Sciatic nerve (tissue), 2 donors: ENCODE data around the gene FCHO1. TPM values are rescaled to one million over a fixed set of nuclear protein-coding genes. Genes with fewer than 3 reads are reported as not detected.

Experiments
- ATAC-seq: fragments of 200-7000 bp; cut with Tn5 transposase; one replicate; pipeline ENCODE4 v1.9.1; 2020; ENCODE audit warnings: mild to moderate bottlenecking, moderate library complexity
- DNase-seq: peaks from one replicate; pipeline ENCODE4 v3.0.0-alpha.2; 2020; ENCODE audit warnings: low spot score
- intact Hi-C: fragments of 100-400 bp; cut with DNase I; formaldehyde crosslinking; loops from one replicate; pipeline ENCODE4 v1.14.2; 2022
- total RNA-seq: library from RNA; stranded (reverse); fragmentation: NEBNext Ultra II Directional; extraction: Animal tissue kit (Norgen Biotek cat#: 25700); gene quantifications from one replicate; pipeline ENCODE4 v1.2.1, GENCODE V29; 2021
- donor health status: DM: no; HTN: no; CAD: no.
- donor health status: DM: no; HTN: no; CAD: no.

FCHO1 gene
- 6.1 TPM for total RNA-seq

GRCh38 chr19:17751103-17751911 is at the start of gene FCHO1:
Gene FCHO1 (plus strand): TSS chr19:17751477. CDS start chr19:17755165, 3,688 bp downstream.
- DNase-seq, result no peak
- intact Hi-C loops, result no loop called here
- ATAC-seq, result peak; percentile 24

- DNase-seq (peak; percentile 78), ATAC-seq (peak; percentile 66)
- intact Hi-C loops, result loop anchor here (10.0 kb wide), 1 partner anchor 91 kb away; the partner anchor contains the start of gene B3GNT3
Observed at GRCh38 chr19:17703824-17704463, 47.3 kb upstream of the FCHO1 start.

- intact Hi-C loops, result loop anchor here (10.0 kb wide), 1 partner anchor 88 kb away; the partner anchor contains the start of gene B3GNT3
- DNase-seq, result no peak
- ATAC-seq, result no peak
Observed at GRCh38 chr19:17706750-17707181, 44.5 kb upstream of the FCHO1 start.

DNA sequence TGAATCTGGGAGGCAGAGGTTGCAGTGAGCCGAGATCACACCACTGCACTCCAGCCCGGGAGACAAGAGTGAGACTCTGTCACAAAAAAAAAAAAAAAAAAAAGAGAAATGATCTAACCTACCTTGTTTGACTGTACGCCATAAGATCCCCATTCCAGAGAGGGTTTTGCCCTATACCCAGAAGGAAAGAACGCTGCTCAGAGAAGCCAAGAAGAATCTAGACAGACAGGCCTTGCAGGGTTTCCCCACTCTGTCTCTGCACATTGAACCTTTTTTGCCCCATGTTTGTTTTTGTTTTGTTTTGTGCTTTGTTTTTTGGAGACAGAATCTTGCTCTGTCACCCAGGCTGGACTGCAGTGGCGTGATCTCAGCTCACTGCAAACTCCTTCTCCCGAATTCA is 39.4 kb upstream of the FCHO1 start:
- ATAC-seq, result no peak
- intact Hi-C loops, result no loop called here
- no peak for DNase-seq

GRCh38 chr19:17716309-17716929 is 34.9 kb upstream of the FCHO1 start:
- no peak for DNase-seq
- intact Hi-C loops, result no loop called here
- no peak for ATAC-seq

DNA sequence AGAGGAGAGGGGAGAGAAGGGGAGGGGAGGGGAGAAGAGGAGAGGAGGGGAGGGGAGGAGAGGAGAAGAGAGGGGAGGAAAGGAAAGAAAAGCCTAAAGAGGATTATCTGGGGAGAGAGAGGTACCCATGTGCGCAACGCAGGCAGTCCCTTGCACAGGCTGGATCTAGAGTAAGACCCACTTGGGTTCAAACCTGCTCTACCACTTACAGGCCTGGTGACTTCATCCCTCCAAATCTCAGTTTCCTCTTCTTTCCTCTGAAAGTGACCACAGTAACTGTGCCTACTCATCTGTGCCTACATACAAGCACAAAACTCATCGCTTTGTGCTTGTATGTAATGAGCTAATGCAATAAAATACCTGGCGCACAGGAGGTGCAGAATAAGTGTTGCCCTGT is 32.7 kb upstream of the FCHO1 start:
- intact Hi-C loops, result no loop called here
- DNase-seq, result no peak
- ATAC-seq, result no peak

- intact Hi-C loops, result no loop called here
- ATAC-seq (peak; percentile 61), DNase-seq (peak; percentile 75)
Observed at GRCh38 chr19:17718947-17719711, 32.1 kb upstream of the FCHO1 start, which contains the start of gene MAP1S. Gene MAP1S (plus strand): TSS chr19:17719480. CDS start chr19:17719503, 23 bp downstream.

- ATAC-seq, result no peak
- intact Hi-C loops, result no loop called here
- no peak for DNase-seq
Observed at GRCh38 chr19:17719730-17720400, 31.4 kb upstream of the FCHO1 start.

DNA sequence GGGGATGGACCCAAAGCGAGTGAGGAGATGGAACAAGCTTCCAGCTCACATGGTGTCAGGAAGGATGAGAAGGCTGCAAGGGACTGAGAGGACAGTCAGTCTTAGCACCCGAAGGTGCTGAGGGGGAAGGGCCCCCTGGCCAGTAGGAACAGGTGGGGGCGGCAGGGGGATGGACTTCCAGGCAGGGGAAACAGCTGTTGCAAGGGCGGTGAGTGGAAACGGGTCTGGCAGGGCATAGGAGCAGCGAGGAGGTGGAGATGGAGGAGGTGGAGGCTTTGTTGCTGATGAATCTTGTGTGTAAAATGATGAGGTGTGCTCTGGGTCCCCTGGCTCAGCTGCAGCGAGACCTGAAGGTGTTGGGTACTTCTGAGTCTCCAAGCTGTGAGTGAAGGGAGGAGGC is 30.8 kb upstream of the FCHO1 start:
- DNase-seq, result no peak
- intact Hi-C loops, result no loop called here
- no peak for ATAC-seq

- ATAC-seq (no peak), DNase-seq (no peak)
- intact Hi-C loops, result no loop called here
Observed at GRCh38 chr19:17721111-17721628, 30.1 kb upstream of the FCHO1 start.

DNA sequence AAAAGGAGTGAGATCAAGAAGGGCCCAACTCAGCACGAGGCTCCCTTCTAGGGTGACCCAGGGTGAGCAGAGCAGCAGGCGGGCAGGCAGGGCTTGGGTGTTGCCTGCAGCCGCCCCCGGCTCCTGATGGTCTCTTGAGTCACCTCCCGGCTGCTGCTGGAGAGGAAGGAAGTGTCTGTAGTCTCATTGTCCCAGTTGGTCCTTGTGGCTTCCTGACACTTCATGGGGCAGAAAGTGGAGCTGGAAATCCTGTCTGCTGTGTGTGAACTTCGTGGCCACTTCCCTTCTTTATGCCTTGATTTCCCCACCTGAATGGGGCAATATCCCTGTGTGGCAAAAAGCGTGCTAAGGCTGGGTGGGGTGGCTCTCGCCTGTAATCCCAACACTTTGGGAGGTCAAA is 29.5 kb upstream of the FCHO1 start:
- intact Hi-C loops, result no loop called here
- ATAC-seq, result no peak
- no peak for DNase-seq

- no peak for ATAC-seq
- no peak for DNase-seq
- intact Hi-C loops, result no loop called here
Observed at GRCh38 chr19:17722655-17723240, 28.5 kb upstream of the FCHO1 start.

- intact Hi-C loops, result no loop called here
- ATAC-seq (no peak), DNase-seq (no peak)
Observed at GRCh38 chr19:17724655-17725054, 26.6 kb upstream of the FCHO1 start.

GRCh38 chr19:17725422-17726078 is 25.7 kb upstream of the FCHO1 start:
- DNase-seq, result no peak
- no peak for ATAC-seq
- intact Hi-C loops, result no loop called here

DNA sequence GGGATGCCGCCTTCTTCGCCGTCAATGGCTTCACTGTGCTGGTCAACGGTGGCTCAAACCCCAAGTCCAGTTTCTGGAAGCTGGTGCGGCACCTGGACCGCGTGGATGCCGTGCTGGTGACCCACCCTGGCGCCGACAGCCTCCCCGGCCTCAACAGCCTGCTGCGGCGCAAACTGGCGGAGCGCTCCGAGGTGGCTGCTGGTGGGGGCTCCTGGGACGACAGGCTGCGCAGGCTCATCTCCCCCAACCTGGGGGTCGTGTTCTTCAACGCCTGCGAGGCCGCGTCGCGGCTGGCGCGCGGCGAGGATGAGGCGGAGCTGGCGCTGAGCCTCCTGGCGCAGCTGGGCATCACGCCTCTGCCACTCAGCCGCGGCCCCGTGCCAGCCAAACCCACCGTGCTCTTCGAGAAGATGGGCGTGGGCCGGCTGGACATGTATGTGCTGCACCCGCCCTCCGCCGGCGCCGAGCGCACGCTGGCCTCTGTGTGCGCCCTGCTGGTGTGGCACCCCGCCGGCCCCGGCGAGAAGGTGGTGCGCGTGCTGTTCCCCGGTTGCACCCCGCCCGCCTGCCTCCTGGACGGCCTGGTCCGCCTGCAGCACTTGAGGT is 25.0 kb upstream of the FCHO1 start:
- intact Hi-C loops, result no loop called here
- ATAC-seq (no peak), DNase-seq (no peak)

DNA sequence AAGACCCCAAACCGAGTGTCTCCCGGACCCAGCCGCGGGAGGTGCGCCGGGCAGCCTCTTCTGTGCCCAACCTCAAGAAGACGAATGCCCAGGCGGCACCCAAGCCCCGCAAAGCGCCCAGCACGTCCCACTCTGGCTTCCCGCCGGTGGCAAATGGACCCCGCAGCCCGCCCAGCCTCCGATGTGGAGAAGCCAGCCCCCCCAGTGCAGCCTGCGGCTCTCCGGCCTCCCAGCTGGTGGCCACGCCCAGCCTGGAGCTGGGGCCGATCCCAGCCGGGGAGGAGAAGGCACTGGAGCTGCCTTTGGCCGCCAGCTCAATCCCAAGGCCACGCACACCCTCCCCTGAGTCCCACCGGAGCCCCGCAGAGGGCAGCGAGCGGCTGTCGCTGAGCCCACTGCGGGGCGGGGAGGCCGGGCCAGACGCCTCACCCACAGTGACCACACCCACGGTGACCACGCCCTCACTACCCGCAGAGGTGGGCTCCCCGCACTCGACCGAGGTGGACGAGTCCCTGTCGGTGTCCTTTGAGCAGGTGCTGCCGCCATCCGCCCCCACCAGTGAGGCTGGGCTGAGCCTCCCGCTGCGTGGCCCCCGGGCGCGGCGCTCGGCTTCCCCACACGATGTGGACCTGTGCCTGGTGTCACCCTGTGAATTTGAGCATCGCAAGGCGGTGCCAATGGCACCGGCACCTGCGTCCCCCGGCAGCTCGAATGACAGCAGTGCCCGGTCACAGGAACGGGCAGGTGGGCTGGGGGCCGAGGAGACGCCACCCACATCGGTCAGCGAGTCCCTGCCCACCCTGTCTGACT is 24.1 kb upstream of the FCHO1 start:
- DNase-seq, result no peak
- intact Hi-C loops, result no loop called here
- ATAC-seq, result no peak
